Cardiac atrium fibroblast (primary cell): ENCODE measurements around the gene FAIM2. TPM values are rescaled to one million over a fixed set of nuclear protein-coding genes. Genes with fewer than 3 reads are reported as not detected.

Source experiments
- total RNA-seq: library from RNA; depleted of rRNA; stranded (reverse); fragments of >200 nt; gene quantifications from 2 replicates; pipeline ENCODE4 v1.2.3, GENCODE V29; 2015

The FAIM2 gene
- 18.8 and 21.5 TPM in 2 replicates for total RNA-seq

GRCh38 chr12:49903700-49904423 lies at the start of gene FAIM2:
FAIM2 (minus strand) TSS chr12:49903900; CDS start chr12:49903792, 108 bp downstream.

GRCh38 chr12:49950273-49951251 lies 46.9 kb upstream of the FAIM2 start, which contains the start of gene AQP2:
AQP2 (plus strand) TSS chr12:49950737; CDS start chr12:49950831, 94 bp downstream.

GRCh38 chr12:49842519-49843352 lies 61.0 kb downstream of the FAIM2 start, which contains the start of gene BCDIN3D:
BCDIN3D (minus strand) TSS chr12:49843106; CDS start chr12:49843087, 19 bp downstream.

GRCh38 chr12:49828133-49829091 lies 75.3 kb downstream of the FAIM2 start, which contains the start of gene NCKAP5L:
NCKAP5L (minus strand) TSS chr12:49828413; CDS start chr12:49804044, 24,369 bp downstream.

Other genes starting within 250 kb of the FAIM2 start
- gene FMNL3, start 196.5 kb downstream of the FAIM2 start, total RNA-seq = 10.3 and 21.7 TPM in 2 replicates
- 325 and 339 TPM in 2 replicates for gene TMBIM6, start 162.3 kb downstream of the FAIM2 start, total RNA-seq
- 20.8 and 29.0 TPM in 2 replicates for gene NCKAP5L, start 75.5 kb downstream of the FAIM2 start, total RNA-seq
- 4.7 and 5.4 TPM in 2 replicates for gene BCDIN3D, start 60.8 kb downstream of the FAIM2 start, total RNA-seq
- not detected in 2 replicates for gene AQP2, start 46.8 kb upstream of the FAIM2 start, total RNA-seq
- gene AQP5, start 58.0 kb upstream of the FAIM2 start, total RNA-seq = 3.1 and 6.5 TPM in 2 replicates
- not detected in 2 replicates for gene AQP6, start 69.0 kb upstream of the FAIM2 start, total RNA-seq
- 21.1 and 29.3 TPM in 2 replicates for gene RACGAP1, start 121.6 kb upstream of the FAIM2 start, total RNA-seq
- 4.7 and 8.8 TPM in 2 replicates for gene ASIC1, start 153.7 kb upstream of the FAIM2 start, total RNA-seq
- 29.3 and 45.9 TPM in 2 replicates for gene SMARCD1, start 181.4 kb upstream of the FAIM2 start, total RNA-seq
- not detected in 2 replicates for gene GPD1, start 200.1 kb upstream of the FAIM2 start, total RNA-seq
- gene COX14, start 208.3 kb upstream of the FAIM2 start, total RNA-seq = 41.7 and 42.3 TPM in 2 replicates